Stimulated activated naive CD8-positive, alpha-beta T cell treated with anti-CD3 and anti-CD28 coated beads, Interleukin-15, Interleukin-2, amounts not matched to agents 100 U/mL and 50 U/mL, for 24 hours (primary cell): ENCODE data around the gene DCHS1.

Source experiments
- ATAC-seq: fragments of 150-1000 bp; cut with Tn5 transposase; one replicate; pipeline ENCODE4 v1.10.0; 2021
- DNase-seq: peaks from one replicate; pipeline ENCODE4 v3.0.0; 2021

The DCHS1 gene

DNA sequence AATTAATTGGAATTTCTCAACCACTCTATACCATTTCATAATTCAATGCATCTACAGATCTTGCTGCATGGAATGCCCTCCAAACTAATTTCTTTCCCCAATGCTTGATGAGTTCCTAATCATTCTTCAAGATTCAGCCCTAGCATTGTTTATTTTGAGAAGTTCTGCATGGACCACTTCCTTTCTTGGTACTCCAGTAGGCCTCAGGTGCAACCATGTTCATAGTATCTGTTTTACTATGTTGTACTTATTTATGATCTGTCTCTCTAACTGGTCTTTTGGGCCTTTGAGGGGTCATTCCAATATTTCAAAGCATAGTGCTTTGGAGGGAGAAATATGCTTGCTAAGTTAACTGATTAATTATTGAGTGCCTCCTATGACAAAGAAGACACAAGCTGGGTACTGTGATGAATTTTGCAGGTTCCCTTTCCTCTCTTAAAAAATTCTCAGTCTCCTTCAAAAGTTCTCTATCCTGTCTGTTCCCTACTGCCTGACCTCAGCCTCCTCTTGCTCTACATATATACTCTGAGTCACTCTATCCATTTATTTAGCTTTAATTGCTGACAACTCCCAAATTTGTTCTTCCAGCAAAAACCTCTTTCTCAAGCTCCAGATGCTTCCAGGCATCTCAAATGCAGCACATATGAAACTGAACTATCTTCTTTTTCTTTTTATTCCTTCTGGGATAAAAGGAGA lies 18.1 kb upstream of the DCHS1 start:
- ATAC-seq = no peak
- DNase-seq = no peak

DNA sequence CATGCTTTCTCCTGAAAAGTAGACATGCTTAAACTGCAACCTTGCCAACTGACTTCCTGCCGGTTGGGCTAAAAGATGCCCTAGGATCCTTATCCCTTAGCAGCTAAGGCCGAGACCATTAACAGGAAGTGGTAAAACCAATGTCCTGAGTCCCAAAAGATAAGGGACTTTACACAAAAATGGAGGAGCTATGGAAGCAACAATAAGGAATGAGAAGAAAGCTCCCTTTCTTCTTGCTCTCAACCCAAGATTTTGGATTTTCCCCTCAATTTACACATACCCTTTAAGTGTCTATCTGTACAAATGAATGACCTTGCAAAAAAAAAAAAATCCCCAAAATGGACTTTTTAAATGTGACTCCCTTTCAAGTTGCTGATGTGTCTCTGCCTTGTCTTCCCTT lies 16.4 kb upstream of the DCHS1 start:
- ATAC-seq (no peak), DNase-seq (no peak)

DNA sequence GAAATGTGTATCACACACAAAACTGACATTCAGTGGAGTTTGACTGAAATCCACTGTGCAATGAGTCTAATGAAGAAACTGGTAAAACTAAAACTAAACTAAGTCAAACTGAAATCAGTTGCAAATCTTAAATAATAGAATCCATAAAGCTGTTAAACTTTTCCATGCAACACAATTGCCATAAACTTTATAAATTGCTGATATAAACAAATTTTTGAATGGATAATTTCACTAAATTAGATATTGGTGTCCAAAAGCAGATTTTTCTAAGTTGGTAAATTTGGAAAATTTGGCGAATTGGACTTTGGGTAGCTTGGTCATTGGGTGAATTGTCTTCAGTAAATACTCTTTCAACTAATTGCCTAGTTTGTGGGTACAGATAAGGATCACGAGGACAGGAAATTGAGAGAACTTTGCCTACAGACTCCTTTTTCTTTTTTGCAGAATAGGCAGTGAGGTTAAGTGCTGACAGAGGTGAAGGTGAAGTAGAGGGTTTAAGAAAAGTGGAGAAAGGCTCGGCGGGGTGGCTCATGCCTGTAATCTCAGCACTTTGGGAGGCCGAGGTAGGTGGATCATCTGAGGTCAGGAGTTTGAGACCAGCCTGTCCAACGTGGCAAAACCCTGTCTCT lies 14.7 kb upstream of the DCHS1 start:
- DNase-seq (no peak), ATAC-seq (no peak)

DNA sequence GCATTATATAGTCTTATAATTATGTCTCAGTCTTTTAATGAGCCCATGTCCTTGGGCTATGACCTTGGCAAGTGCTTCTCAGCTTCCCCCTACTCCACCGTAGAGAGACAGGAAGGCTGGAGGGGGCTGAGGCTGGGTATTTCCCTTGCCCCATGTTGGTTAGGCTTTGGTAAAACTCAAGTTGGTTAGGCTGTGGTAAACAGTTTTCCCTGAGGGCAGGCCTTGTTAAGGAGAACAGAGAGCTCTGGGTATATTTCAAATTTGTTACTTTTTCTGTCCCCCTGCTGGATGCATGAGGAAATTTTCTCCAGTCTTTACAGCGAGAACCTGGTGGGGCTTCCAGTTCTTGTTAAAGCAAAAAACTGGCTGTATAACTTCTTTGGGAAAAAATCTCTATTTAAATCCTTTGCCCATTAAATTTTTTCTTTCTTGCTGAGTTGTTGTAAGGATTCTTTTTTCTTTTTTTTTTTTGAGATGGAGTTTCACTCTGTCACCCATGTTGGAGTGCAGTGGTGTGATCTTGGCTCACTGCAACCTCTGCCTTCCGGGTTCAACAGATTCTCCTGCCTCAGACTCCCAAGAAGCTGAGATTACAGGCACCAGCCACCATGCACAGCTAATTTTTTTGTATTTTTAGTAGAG lies 12.2 kb upstream of the DCHS1 start:
- DNase-seq = peak; percentile 48
- ATAC-seq = peak; percentile 87

DNA sequence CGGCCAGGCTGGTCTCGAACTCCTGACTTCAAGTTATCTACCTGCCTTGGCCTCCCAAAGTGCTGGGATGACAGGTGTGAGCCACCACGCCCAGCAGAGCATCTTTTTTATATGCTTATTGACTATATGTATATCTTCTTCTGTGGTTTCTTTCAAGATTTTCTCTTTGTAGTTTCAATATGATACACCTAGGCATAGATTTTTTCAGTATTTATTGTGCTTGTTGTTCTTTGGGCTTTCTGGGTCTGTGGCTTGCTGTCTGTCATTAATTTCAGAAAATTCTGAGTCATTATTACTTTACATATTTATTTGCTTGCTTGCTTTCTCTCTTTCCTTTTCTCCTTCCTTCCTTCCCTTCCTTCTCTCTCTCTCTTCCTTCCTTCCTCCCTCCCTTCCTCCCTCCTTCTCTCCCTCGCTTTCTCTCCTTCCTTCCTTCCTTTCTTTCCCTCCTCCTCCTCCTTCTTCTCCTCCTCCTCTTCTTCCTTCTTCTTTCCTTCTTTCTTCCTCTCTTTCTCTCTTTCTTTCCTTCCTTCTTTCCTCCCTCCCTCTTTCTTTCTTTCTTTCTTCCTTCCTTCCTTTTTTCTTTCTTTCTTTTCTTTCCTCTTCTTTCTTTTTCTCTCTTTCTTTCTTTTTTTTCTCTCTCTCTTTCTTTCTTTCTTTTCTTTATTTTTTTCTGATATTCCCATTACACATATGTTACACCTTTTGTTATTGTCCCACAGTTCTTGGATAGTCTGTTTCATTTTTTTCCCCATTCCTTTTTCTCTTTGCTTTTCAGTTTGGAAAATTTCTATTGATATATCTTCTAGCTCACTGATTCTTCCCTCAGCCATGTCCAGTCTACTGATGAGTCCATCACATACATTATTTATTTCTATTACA lies 10.9 kb upstream of the DCHS1 start:
- peak; percentile 39 for ATAC-seq
- DNase-seq = no peak

DNA sequence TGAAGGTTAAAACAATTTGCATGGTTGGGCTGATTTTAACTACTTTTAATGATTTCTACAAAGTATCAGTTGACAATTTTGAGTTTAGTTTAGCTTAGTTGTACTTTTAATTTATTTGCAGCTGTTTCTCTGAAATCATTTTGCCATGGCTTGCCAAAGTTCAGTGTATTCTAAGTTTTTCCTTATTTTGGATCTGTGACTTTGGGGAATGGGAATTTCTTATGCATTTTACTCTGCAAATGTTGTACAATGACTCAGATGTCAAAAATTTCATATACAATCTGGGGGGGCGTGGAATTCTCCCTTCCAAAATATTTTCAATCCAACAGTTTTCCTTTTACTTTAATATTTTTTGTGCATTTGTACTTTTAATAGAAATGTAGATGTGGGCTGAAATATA lies 8.9 kb upstream of the DCHS1 start:
- ATAC-seq = no peak

DNA sequence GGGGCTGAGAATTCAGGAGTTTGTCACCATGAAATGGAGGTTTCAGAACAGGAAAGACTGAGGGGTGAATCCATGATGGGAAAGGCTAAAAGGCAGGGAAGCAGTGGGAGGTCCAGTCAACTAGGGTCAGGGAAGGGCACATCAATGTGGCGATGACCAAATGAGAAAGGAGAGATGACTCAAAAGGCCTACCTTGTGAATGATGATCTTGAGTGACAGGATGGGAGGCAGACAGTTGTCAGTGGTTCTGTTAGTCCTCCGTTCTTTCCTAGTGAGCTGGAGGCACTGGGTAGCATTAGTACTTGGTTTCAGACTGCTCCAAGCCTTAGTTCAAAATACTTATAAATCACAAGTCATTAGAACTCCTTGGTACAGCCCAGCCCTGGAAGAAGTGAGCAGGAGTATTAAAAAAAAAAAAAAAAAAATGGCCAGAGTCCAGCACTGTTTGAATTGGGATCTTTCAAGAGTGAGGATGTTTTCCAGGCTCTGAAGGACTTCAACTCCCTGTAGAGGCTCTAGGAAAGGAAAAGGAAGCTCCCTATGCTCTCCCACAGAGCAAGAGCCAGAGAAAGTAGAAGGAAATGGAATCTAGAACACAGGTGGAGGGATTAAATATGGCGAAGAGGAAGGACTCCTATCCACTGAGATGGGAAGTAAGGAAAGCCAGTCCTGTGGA lies 8.3 kb upstream of the DCHS1 start:
- DNase-seq (no peak), ATAC-seq (no peak)

More for the DNA sequence above, 8.9 kb upstream of the DCHS1 start:
- DNase-seq = no peak

DNA sequence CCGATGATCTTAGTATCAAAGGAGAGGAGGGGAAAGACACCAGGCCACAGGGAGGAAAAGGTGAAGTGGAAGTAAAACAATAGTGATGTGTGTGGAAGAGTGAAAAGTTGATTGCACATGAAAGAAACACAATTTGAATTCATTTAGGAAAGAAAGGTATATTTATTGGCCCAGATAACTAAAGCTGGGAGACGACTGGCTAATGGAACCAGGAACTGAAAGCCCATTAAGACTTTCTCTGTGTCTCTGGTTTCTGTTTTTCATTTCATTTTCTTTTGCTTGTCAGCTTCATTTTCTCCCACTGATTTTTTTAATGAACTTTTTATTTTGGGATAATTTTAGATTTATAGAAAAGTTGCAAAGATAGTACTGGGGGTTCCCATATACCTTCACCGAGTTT lies 5.1 kb upstream of the DCHS1 start:
- no peak for ATAC-seq
- no peak for DNase-seq

DNA sequence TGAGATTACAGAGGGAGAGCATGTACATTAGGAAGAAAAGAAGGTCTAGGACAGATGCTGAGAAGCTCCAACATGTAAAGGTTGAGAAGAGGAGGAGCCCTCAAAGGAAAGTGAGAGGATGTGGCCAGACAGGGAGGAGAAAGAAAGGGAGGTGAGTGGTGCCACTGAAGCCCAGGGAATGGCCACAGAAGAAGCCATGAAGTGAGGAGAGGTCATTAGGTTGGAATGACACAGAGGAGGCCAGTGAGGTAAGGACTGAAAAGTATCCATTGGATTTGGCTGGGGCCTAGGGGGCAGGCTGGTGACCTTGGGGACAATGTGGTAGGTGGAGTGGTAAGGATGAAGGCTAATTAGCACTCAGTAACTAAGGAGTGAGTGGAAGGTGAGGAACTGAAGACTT lies 3.0 kb upstream of the DCHS1 start:
- no peak for ATAC-seq
- DNase-seq = no peak

DNA sequence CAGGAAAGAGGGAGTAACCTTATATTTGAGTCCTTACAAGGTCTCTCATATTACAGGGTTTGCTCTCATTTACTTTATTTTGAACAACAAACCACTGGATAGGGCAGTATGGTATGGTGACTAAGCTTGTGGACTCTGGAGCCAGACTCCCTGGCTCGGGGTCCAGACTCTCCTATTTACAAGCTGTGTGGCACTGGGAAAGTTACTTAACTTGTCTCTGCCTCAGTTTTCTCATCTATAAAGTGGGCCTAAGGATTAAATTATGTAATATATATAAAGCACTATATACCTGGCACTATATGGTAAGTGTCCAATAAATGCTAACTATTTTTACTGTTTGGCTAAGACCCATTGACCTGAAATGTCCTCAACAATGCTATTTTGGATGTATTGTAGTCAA lies 1.7 kb upstream of the DCHS1 start:
- ATAC-seq = no peak

DNA sequence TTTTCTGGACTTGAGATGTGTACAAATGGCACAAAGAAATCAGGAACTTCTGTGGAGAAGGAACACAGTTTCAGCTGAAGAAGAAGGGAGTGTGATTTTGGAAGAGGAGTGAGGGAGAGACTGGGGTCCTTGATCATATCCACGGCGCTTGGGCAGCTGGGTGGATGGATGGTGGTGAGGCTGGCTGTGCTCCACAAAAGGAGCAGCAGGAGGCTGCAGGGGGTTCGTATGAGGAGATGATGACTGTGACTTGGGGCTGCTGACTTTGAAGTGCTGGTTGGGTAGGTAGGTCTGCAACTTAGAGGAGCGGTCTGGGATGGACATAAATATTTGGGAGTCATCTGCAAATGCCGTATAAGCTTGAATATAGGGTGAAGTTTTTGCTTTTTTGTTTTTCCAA lies 1.3 kb upstream of the DCHS1 start:
- DNase-seq (no peak), ATAC-seq (no peak)

More for the DNA sequence above, 1.7 kb upstream of the DCHS1 start:
- DNase-seq = no peak

DNA sequence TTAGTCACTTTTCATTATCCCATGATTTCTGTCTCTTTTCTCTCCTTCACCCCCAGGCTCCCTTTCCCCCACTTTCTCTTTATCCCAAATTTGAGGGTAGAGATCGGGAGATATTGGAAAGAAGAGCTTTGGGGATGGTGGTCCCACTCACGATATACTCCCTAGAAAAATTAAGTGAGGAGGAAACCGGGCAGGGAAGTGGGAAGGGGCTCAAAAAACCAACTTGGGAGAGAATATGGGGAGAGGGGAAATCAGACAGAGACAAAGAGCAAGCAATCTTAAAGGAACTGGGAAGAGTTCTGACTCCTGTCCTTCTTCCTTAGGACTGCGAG lies 941 bp upstream of the DCHS1 start:
- DNase-seq (no peak), ATAC-seq (no peak)

DNA sequence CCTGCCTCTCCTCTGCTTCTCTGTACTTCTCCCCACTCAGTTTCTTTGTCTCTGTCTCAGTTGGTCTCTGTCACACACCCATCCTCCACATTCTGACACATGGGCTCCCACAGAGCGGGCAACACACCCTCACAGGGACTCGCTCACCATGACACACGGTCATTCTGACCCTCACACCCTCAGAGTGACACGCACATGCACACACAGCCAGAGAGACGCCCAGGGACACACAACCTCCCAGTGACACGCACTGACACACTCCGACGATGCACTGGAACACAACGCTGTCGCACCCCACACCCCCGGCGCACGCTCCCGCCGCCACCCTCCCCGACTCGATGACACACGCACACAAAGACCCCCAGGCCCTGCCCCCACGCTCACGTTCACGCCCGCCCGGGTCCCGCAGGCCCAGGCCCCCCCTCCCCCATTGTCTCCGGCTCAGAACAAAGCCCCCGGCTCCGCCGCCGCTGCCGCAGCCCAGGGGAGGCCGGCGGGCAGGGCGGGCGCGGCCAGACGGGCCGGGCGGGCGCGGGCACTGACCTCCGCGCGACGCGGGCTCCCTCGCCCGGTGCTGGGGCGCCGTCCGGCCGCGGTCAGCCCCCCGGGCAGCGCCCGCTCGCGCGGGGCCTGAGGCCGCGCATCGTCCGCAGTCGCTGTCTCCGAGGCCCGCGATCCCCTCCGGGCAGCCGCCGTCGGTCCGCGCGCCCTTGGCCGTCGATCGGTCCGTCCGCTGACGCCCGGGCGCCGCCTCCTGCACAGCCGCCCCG lies 404 bp downstream of the DCHS1 start:
- ATAC-seq (peak; percentile 16), DNase-seq (peak; percentile 22)

DNA sequence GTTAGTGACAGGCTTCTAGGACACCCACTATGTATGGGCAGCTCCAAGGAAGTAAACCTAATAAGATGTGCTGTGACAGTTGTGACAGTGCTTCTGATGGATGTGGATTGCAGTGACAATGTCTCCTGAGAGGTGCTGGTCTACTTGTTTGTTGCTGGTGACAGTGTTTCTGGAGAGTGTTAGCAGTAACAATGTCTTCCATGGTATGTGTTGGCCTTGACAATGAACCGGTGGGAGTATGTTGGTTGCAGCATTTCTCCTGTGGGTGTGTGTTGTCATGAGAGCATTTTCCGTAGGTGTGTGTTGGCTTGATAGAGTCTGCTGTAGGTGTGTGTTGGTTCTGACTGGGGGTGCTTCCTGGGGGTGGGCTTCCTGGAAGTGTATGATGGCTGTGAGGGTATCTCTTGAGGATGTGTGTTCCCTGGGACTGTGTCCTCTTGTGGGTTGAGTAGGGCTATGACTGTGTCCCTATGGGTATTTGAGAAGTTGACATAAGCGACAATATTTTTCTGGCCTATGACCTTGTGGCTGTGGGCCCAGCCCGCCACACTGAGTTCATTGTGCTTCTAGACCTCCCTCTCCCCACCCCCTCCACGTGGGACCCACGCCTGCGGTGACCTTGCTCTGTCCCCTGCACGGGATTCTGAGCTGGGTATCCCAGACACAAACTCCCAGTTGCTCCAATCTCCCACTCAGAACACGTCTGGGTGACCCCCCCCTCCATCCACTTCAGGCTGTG lies 1.2 kb downstream of the DCHS1 start:
- ATAC-seq (no peak), DNase-seq (no peak)

DNA sequence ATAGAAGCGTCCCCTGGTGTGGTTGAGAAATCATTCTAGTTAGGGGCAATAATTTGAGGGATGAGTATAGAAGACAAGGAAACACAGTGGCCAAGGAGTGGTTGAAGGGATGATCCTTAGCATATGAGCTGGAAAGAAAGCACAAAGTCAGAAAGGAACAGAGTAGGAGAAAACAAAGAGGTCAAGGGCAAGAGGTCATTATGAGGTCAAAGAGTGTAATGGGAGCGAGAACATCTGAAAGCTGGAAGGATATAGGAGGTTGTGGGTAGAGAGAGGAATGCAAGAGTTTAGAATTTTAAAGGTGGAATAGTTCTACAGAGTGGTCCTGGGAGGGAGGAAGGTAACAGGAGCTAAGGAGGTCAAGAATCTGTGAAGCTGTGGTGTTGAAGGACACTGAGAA lies 2.0 kb downstream of the DCHS1 start:
- ATAC-seq (no peak), DNase-seq (no peak)

DNA sequence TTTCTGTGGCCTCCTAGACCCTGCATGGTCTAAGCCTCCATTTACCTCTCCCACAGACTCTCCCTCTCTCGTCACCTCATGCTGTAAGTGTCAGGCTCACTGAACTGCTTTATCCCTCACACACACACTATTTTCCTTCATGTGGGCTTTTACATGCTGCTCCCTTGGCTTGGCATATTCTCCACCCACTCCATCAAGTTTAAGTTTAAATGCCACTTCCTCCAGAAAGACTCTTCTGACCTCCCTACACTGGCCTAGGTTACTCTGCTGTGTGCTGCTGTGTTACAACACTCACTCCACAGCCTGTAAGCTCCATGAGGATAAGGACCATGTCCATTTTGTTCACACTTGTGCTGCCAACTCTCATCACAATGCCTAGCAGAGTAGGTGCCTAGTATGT lies 2.5 kb downstream of the DCHS1 start:
- ATAC-seq (no peak), DNase-seq (no peak)

DNA sequence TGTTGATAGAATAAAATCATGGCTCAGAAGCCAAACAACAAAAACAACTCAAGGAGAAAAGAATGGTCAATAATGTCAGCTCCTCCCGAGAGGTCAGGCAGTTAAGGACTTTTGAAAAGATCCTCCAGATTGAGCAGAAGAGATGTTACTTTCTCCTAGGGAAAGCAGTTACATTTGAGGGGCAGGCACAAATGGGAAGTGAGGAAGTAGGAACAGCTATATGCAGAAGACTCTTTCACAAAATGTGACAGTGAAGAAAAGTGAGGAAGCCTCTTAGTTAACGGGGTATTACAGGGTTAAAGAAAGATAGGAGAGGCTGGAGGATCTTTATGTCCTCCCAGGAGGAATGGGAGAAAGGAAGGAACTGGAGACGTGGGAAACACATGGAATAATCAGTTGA lies 3.4 kb downstream of the DCHS1 start:
- ATAC-seq (no peak), DNase-seq (no peak)

DNA sequence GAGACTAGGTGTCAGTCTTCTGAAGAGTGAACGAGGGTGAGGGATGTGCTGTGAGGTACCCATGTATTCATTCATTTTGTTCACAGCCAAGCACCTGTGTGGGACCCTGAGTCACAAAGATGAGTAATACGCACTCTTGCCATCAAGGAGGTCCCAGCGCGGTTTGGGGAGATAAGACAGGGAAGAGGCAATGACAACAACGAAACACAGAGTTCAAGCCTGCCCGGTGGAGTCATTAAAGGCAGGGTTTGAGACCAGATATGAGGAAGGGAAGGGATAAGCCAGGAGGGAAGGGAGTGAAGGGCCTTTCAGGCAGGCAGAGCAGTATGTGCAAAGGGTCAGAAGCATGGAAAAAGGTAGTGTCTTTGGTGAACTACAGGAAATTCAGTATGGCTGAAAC lies 4.6 kb downstream of the DCHS1 start:
- ATAC-seq = peak; percentile 85
- peak; percentile 55 for DNase-seq

DNA sequence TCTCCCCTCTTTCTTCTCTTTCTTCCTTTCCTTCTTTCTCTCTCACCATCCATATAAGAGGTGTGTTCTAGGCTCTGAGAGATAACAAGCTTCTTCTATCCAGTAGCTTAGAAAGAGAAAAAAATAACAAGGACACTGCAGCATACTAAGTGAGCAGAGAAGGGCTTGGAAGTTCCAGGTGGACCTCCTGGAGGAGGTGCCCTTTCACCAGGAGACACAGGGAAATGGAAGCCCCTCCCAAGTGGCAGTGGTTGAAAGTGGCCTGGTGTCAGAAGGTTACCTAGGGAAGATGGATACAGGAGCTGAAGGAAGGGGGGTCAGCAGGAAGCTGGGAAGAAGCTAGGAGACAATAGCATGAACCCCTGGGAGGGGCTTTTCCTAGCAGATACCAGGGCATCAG lies 5.5 kb downstream of the DCHS1 start:
- no peak for ATAC-seq
- DNase-seq = no peak

DNA sequence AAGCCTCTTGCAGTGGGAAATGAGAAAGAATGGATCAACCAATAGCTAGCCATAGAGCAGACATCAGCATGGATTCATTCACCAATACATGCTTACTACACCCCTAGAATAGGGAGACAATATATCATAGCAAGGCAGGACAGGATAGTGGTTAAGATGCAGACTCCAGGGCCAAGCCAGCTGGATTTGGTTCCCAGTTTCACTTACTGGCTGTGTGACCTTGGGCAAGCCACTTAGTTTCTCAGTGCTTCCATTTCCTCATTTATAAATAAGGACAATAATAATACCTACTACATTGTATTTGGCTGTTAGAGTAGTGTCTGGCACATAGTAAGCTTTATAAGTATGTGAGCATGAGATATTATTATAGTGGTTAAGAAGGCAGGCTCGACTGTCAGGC lies 7.1 kb downstream of the DCHS1 start:
- no peak for DNase-seq
- no peak for ATAC-seq

DNA sequence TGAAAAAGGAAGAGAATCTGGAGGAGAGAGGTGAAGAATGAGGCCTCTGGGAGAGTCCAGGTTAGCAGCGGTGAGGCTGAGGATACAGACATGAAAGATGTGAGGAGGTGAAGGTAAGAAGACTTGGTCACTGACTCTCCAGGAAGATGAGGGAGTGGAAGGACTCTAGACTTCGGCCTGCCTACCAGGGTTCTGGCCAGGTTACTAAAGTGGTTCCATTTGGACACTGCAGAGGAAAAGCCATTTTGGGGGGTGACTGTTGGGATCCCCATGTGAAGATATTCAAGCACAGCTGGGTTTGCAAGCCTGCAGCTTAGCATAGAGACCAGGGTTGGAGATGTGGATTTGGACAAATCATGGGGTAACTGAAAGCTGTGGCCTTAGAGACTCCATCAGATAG lies 7.8 kb downstream of the DCHS1 start:
- ATAC-seq (no peak), DNase-seq (no peak)
